BE2C (cell line): ENCODE results near the gene PRRT2.

Experiments used
- DNase-seq: peaks from one replicate; pipeline ENCODE4 v3.0.0-alpha.2; 2020
- H3K27me3 ChIP-seq: fragments of 250-450 bp; sonication (Bioruptor Pico); 2 replicates; pipeline ENCODE4 v1.5.1; 2020; ENCODE audit warnings: mild to moderate bottlenecking
- H3K36me3 ChIP-seq: fragments of 250-450 bp; sonication (Bioruptor Pico); 2 replicates; pipeline ENCODE4 v1.5.1; 2020; ENCODE audit warnings: mild to moderate bottlenecking
- H3K4me1 ChIP-seq: fragments of 250-450 bp; sonication (Bioruptor Pico); 2 replicates; pipeline ENCODE4 v1.5.1; 2020
- H3K4me3 ChIP-seq: 2 replicates; pipeline ENCODE4 v1.5.1; 2011; ENCODE audit warnings: low read depth, low read length
- H3K9me3 ChIP-seq: fragments of 250-450 bp; sonication (Bioruptor Pico); 2 replicates; pipeline ENCODE4 v1.5.1; 2020
- TF ChIP-seq, protein P1 (sequence below): IDR thresholded peaks from 2 replicates; pipeline ENCODE4 v1.5.1; 2012; ENCODE audit warnings: mild to moderate bottlenecking, low read depth, low read length

The PRRT2 gene

DNA sequence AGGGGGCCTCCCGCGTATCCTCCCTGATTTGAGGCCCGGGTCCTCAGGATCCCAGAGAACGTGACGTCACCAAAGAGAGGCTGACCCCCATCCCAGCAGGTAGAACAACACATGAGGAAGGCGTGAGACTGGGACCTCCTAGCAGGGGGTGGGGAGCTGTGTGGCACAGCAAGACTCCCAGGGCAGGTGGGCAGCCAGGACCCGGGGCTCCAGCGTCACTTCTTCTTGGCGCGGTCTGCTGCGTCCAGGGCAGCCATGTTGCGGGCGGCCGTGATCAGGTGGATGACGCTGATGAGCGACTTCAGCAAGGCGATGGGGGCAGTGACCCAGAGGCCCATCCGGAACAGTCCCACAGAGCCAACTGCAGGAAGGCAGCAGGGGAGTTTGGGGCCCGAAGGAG, 47.0 kb downstream of the PRRT2 start:
- no peaks in the 10 kb centered on the region for H3K27me3 ChIP-seq
- no peak overlapping the region for H3K4me3 ChIP-seq
- H3K36me3 ChIP-seq = peaks cover 22% of the 10 kb centered on the region
- H3K4me1 ChIP-seq = peaks cover 10% of the 10 kb centered on the region; the same call in 1 of the 2 replicates
- no peak for DNase-seq
- TF ChIP-seq, protein P1, sequence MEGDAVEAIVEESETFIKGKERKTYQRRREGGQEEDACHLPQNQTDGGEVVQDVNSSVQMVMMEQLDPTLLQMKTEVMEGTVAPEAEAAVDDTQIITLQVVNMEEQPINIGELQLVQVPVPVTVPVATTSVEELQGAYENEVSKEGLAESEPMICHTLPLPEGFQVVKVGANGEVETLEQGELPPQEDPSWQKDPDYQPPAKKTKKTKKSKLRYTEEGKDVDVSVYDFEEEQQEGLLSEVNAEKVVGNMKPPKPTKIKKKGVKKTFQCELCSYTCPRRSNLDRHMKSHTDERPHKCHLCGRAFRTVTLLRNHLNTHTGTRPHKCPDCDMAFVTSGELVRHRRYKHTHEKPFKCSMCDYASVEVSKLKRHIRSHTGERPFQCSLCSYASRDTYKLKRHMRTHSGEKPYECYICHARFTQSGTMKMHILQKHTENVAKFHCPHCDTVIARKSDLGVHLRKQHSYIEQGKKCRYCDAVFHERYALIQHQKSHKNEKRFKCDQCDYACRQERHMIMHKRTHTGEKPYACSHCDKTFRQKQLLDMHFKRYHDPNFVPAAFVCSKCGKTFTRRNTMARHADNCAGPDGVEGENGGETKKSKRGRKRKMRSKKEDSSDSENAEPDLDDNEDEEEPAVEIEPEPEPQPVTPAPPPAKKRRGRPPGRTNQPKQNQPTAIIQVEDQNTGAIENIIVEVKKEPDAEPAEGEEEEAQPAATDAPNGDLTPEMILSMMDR = no peak
- no peaks in the 10 kb centered on the region for H3K9me3 ChIP-seq

DNA sequence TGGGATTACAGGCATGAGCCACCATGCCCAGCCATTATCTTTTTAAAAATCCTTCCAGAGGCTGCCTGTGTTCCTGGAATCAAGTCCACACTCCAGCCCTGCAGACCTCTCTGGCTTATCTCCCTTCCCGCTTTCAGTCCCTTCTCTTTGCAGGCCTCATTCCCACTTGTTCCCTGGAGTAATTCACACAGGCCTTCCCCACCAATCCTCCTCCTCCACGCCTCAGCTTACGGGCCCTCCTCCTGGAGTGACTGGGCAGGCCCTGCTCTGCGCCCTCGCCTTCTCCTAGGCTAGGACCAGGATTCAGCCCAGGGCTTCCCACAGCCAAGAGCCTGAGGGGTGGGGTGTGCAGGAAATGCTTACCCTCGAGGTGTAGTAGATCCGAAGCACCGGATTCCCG, 48.2 kb downstream of the PRRT2 start:
- no peaks in the 10 kb centered on the region for H3K9me3 ChIP-seq
- TF ChIP-seq, protein P1 = no peak

DNA sequence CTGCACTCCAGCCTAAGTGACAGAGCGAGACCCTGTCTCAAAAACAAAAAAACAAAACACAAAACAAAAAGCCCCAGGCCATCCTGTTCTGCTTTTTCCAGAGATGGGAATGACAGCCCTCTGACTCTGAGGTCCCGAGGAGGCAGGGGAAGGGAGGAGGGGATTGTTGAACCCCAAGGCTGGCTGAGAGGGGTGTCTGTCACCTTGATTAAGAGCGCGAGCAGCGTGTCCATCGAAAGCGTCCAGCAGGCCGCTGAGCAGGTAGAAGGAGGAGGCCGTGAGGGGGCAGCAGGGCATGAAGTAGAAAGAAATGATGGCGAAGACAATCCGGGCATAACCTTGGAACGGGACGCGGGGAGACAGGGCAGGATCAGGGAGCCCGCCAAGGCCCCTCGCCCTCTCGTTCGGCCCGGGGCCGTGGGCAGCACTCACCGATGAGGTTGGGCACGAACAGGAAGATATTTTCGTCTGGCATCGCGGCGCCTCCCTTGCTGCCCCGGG, 50.4 kb downstream of the PRRT2 start:
- DNase-seq = no peak
- TF ChIP-seq, protein P1 = no peak
- Histone ChIP-seq H3K4me1 (peaks cover 2% of the 10 kb centered on the region; the same call in 1 of the 2 replicates), H3K36me3 (peaks cover 22% of the 10 kb centered on the region), H3K9me3 (no peaks in the 10 kb centered on the region), H3K27me3 (no peaks in the 10 kb centered on the region), H3K4me3 (peak overlapping the region; percentile 84)

More for the DNA sequence above, 48.2 kb downstream of the PRRT2 start:
- no peak overlapping the region for H3K4me3 ChIP-seq
- peaks cover 10% of the 10 kb centered on the region; the same call in 1 of the 2 replicates for H3K4me1 ChIP-seq
- peaks cover 22% of the 10 kb centered on the region for H3K36me3 ChIP-seq
- H3K27me3 ChIP-seq = no peaks in the 10 kb centered on the region
- DNase-seq = peak; percentile 67

DNA sequence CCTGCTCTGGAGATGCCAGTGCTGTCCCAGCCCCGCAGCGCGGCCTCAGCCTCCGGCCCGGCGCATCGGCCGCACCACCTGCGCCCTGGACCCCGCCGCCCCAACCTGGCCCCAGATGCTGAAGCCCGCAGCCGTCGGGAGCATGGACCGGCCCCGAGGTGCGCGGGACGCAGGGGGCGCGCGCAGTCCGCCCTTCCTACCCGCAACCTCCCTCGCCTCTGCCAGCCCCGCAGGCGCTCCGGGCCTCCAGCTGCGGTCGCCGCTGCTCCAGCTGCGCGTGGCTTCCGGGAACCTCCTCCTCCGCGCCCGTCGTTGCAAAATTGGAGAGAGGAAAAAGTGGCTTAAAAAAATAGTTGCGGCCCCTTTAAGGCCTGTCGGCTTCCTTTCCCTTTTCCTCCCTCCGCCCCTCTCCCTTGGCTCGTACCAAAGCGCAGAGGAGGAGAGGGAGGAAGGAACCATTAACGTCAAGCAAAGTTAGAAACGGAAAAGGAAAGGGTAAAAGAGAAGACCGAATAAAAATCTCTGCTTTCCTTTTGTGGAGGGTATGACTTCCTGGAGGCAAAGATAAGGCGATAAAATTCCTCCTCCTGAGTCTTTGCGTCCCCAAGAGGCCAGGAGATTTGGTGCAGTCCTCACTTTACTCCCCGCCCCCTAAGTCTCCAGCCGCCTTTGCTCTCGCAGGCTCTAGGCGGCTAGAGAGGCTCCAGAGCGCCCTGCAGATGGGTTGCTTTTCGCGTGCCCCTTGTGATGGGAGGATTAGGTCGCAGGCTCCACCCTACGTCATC, 51.1 kb downstream of the PRRT2 start, which contains the start of gene CDIPT:
TSS of gene CDIPT (minus strand) at position 343 of the 785 bp plus-strand sequence. CDS start 369 bp downstream, outside the sequence.
- no peaks in the 10 kb centered on the region for H3K9me3 ChIP-seq
- peak; percentile 96 for DNase-seq

DNA sequence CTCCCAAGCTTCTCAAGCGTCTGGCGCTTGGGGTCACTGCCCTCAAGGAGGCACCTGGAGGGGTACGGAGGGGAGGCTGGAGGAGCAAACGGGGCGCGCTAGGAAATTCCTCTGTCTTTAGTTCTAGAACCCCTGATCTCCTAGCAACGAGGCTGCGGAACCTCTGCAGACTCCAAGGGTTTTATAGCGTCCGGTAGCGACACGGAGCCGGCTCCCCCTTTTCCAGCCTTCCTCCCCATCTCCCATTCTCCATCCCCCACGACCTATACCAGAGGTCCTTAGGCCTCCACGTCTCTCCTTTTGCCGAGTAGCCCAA, 51.6 kb downstream of the PRRT2 start:
- peaks cover 18% of the 10 kb centered on the region for H3K36me3 ChIP-seq
- no peaks in the 10 kb centered on the region for H3K27me3 ChIP-seq
- H3K9me3 ChIP-seq = no peaks in the 10 kb centered on the region
- H3K4me1 ChIP-seq = peaks cover 2% of the 10 kb centered on the region; the same call in 1 of the 2 replicates
- H3K4me3 ChIP-seq = no peak overlapping the region; the same call in 1 of the 2 replicates
- TF ChIP-seq, protein P1 = no peak
- no peak for DNase-seq

More for the DNA sequence above, 51.1 kb downstream of the PRRT2 start, which contains the start of gene CDIPT:
- TF ChIP-seq, protein P1 = peak; percentile 68
- Histone ChIP-seq H3K4me1 (peaks cover 2% of the 10 kb centered on the region; the same call in 1 of the 2 replicates), H3K27me3 (no peaks in the 10 kb centered on the region), H3K36me3 (peaks cover 22% of the 10 kb centered on the region), H3K4me3 (peak within 1 kb of the TSS; percentile 84)

DNA sequence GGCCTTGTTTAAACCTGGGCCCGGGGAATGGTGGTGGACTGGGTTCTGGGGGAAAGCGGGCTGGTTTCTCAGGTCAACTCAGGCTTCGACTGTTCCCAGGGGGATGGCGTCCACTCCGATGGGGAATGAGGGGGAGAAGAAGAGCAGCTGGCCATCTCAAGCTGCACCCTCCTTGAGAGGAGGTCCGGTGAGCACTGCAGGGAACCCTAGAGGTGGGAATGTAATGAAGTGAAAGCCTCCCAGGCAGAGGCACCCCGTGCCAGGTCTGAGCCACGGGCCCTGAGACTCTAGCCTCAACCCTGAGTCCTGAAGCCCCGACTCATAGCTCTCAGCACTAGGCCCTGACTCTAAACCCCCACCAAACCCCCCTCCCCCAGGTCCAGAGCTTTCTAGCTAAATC, 52.2 kb downstream of the PRRT2 start:
- H3K27me3 ChIP-seq = no peaks in the 10 kb centered on the region
- TF ChIP-seq, protein P1 = no peak
- no peak overlapping the region for H3K4me3 ChIP-seq
- H3K9me3 ChIP-seq = no peaks in the 10 kb centered on the region
- peaks cover 12% of the 10 kb centered on the region for H3K36me3 ChIP-seq
- H3K4me1 ChIP-seq = peaks cover 2% of the 10 kb centered on the region; the same call in 1 of the 2 replicates
- DNase-seq = no peak
